ENCODE results near the gene RAB3IP.

GRCh38 chr12:69738351-69739286 lies at the start of gene RAB3IP:
- TF ChIP-seq YY1 (IDR thresholded peaks at IDR 0.05; ENCODE audit: insufficient read depth, insufficient read length), result no peak
- TF ChIP-seq ZNF274 (IDR thresholded peaks at IDR 0.05; ENCODE audit: low read depth, low read length), result no peak
- TF ChIP-seq SUZ12 (IDR thresholded peaks at IDR 0.05; ENCODE audit: extremely low read depth, insufficient read depth, insufficient read length), result no peak

Measured in NT2/D1 (cell line).